Neuron (in vitro differentiated cells): ENCODE data around the gene F13A1.

Experiments
- H2AFZ ChIP-seq: one replicate; pipeline ENCODE4 v1.6.1; 2013; ENCODE audit warnings: low read depth, mild to moderate bottlenecking, inconsistent platforms, low read length, moderate library complexity
- H3K27me3 ChIP-seq: one replicate; pipeline ENCODE4 v1.6.1; 2013; ENCODE audit warnings: low read length; ENCODE audit not compliant: insufficient read depth
- H3K36me3 ChIP-seq: one replicate; pipeline ENCODE4 v1.6.1; 2013; ENCODE audit warnings: low read length; ENCODE audit not compliant: insufficient read depth
- H3K4me1 ChIP-seq: one replicate; pipeline ENCODE4 v1.6.1; 2013; ENCODE audit warnings: low read length; ENCODE audit not compliant: insufficient read depth
- H3K4me3 ChIP-seq: 2 replicates; pipeline ENCODE4 v1.5.1; 2013; ENCODE audit warnings: mild to moderate bottlenecking, low read length, moderate library complexity
- H3K9me3 ChIP-seq: one replicate; pipeline ENCODE4 v1.6.1; 2013; ENCODE audit warnings: low read length

Gene F13A1

GRCh38 chr6:6224933-6225486 is 95.5 kb downstream of the F13A1 start:
- Histone ChIP-seq H2AFZ (no peak overlapping the region), H3K36me3 (no peaks in the 10 kb centered on the region), H3K9me3 (no peaks in the 10 kb centered on the region), H3K4me3 (no peak overlapping the region), H3K27me3 (no peaks in the 10 kb centered on the region), H3K4me1 (no peaks in the 10 kb centered on the region)

DNA sequence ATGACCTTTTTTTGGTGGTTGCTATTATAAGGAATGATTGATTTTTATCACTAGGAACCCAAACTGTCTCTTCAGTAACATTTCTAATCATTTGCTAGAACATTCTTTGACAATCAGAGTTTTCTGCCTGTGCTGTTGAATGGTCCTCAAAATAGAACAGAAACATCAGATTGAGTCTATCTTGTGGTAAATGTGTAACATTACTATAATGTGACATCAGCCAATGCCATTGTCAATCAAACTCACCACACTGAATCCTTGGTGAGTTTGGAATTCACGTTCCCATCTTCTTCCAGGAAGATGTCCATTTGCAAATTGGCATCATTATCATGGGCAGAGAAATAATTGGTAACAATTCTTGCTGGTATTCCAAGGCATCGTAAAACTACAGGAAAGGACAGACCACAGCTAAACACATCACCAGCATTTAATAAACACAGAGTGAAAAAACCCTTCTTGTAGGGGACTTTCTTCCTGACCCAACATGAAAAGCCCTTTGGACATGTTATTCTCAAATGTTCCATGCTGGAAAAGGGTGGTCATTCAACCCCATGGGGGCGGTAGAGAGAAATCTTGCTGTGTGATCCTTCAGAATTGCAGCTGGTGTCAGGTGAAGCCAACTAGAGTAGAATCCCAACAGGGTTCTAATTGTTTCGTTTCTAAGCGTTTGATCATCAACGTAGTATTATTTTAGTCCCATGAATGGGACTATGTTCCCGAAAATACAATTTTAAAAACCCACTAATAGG is 98.5 kb downstream of the F13A1 start:
- no peak overlapping the region for H2AFZ ChIP-seq
- no peaks in the 10 kb centered on the region for H3K4me1 ChIP-seq
- no peak overlapping the region for H3K4me3 ChIP-seq
- H3K27me3 ChIP-seq, result no peaks in the 10 kb centered on the region
- H3K36me3 ChIP-seq, result no peaks in the 10 kb centered on the region
- no peaks in the 10 kb centered on the region for H3K9me3 ChIP-seq

DNA sequence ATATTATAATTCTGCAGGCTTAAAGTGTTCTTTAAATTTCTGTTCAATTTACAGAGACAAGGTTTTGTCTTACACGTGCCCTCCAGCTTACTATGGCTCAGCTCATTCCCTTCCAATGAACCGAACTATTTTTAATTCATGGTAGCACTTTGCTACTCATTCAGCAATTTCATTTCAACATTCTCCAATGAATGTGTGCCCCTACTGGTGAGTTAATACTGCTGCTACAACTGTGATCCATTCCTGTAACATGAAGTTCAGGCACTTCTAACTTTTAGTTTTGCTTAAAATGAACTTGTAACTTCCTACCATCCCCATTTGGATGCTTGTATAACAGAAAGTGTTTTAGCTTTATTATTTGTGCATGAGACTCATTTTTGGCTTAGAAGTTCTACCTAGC is 99.7 kb downstream of the F13A1 start:
- no peaks in the 10 kb centered on the region for H3K9me3 ChIP-seq
- no peak overlapping the region for H3K4me3 ChIP-seq
- H3K36me3 ChIP-seq, result no peaks in the 10 kb centered on the region
- no peaks in the 10 kb centered on the region for H3K4me1 ChIP-seq
- H2AFZ ChIP-seq, result no peak overlapping the region
- no peaks in the 10 kb centered on the region for H3K27me3 ChIP-seq

GRCh38 chr6:6219716-6220115 is 100.7 kb downstream of the F13A1 start:
- no peaks in the 10 kb centered on the region for H3K36me3 ChIP-seq
- H2AFZ ChIP-seq, result no peak overlapping the region
- no peaks in the 10 kb centered on the region for H3K9me3 ChIP-seq
- no peaks in the 10 kb centered on the region for H3K4me1 ChIP-seq
- H3K4me3 ChIP-seq, result no peak overlapping the region
- no peaks in the 10 kb centered on the region for H3K27me3 ChIP-seq

- Histone ChIP-seq H3K27me3 (no peaks in the 10 kb centered on the region), H3K4me3 (no peak overlapping the region), H3K4me1 (no peaks in the 10 kb centered on the region), H3K9me3 (no peaks in the 10 kb centered on the region), H3K36me3 (no peaks in the 10 kb centered on the region), H2AFZ (no peak overlapping the region)
These were observed 101.7 kb downstream of the F13A1 start for GRCh38 chr6:6218759-6219085.

GRCh38 chr6:6217855-6218758 is 102.4 kb downstream of the F13A1 start:
- H3K4me3 ChIP-seq, result no peak overlapping the region
- H2AFZ ChIP-seq, result no peak overlapping the region
- H3K9me3 ChIP-seq, result no peaks in the 10 kb centered on the region
- H3K27me3 ChIP-seq, result no peaks in the 10 kb centered on the region
- H3K36me3 ChIP-seq, result no peaks in the 10 kb centered on the region
- H3K4me1 ChIP-seq, result no peaks in the 10 kb centered on the region

DNA sequence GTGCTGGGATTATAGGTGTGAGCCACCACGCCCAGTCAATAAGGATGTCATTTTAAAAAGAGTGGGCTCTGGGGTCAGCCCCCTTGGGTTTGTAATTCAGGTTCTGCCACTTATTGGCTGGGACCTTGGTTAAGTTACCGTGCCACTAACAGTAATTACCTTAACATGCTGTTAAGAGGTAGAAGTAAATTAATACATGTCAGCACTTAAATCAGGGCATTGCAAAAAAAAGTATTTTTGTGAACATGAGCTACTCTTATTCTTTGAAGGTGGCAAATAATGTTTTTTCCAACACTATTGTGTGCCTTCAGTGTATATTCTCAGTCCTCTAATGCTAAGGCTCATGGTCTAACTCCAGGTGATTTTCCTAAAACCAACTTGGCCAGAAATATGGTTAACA is 109.5 kb downstream of the F13A1 start:
- no peak overlapping the region for H2AFZ ChIP-seq
- no peaks in the 10 kb centered on the region for H3K4me1 ChIP-seq
- no peaks in the 10 kb centered on the region for H3K9me3 ChIP-seq
- no peaks in the 10 kb centered on the region for H3K36me3 ChIP-seq
- no peak overlapping the region for H3K4me3 ChIP-seq
- no peaks in the 10 kb centered on the region for H3K27me3 ChIP-seq

DNA sequence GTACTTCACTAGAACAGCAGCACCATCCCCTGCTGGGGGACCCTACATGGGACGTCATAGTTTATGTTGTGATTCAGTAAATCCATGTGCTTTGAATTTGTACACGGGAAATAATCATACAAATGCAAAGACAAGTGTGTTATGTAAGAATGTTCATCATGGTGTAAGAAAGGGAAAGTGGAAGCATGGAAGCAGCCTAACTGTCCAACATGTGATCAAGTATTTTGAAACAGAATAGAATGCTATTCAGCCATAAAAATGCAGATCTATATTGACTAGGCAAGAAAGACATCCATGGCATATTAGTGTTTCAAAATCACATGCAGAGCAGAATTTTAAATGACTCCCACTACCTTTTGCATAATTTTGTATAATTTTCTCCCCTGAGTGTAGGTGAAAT is 117.6 kb downstream of the F13A1 start:
- Histone ChIP-seq H3K9me3 (no peaks in the 10 kb centered on the region), H3K4me3 (no peak overlapping the region), H2AFZ (no peak overlapping the region), H3K4me1 (peaks cover 6% of the 10 kb centered on the region), H3K27me3 (no peaks in the 10 kb centered on the region), H3K36me3 (no peaks in the 10 kb centered on the region)

DNA sequence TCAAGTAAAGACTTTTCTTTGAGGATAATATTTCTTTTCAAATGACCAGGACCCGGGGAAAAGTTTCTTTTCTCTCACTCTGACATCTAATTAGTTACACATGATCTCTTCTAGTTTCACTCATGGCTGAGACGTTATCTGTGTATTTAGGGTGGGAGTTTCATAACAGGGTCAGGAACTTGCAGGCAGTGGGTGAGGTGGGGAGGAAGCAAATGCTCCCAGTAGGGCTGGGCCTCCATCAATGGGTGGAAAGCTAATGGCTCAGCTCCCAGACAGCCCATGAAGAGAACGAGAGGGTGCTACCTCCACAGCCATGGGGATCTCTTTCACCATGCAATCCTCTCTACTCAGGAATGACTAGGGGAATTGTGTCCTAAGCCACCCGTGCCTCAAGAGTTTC is 119.3 kb downstream of the F13A1 start:
- no peak overlapping the region for H3K4me3 ChIP-seq
- H3K27me3 ChIP-seq, result no peaks in the 10 kb centered on the region
- H3K4me1 ChIP-seq, result peaks cover 6% of the 10 kb centered on the region
- H3K36me3 ChIP-seq, result no peaks in the 10 kb centered on the region
- H2AFZ ChIP-seq, result no peak overlapping the region
- no peaks in the 10 kb centered on the region for H3K9me3 ChIP-seq

DNA sequence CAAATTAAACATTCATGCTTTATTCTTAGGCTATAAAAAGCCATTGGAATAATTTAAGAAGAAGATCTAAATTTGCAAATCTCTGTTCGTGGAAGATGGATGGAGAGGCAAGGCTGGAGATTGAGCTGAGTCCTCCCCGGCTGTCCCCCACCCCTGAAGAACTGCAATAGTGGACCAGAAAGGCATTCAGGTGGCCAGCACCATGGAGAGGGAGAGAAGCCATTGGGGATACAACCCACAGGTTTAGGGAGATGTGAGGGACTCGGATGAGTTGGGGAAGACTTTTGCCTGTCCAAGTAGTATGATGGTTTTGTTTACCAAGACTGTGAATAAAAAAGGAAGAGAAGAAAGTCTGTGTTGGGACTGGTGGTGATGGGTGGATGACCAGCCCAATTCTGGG is 120.8 kb downstream of the F13A1 start:
- Histone ChIP-seq H2AFZ (no peak overlapping the region), H3K4me3 (no peak overlapping the region), H3K27me3 (no peaks in the 10 kb centered on the region), H3K4me1 (peaks cover 5% of the 10 kb centered on the region), H3K36me3 (no peaks in the 10 kb centered on the region), H3K9me3 (no peaks in the 10 kb centered on the region)

DNA sequence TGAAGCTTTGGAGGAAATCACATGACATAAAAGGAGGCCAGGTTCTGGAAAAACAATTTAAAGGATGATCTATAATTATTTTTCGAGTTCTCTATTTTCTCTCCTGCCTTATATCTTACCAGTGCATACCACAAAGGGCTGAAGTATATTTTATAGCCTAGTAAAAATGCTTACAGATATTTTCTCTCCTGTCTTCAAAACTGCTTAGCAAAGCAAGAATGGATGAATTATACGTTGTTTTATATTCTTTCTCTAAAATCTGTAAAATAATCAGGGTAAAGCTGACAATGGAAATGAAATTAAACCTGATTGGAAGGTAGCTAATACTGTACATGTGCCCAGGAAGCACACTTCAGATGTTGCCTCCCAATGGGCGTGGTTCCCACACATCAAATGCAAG is 123.7 kb downstream of the F13A1 start:
- H3K4me3 ChIP-seq, result no peak overlapping the region

GRCh38 chr6:6195080-6195479 is 125.4 kb downstream of the F13A1 start:
- Histone ChIP-seq H3K27me3 (no peaks in the 10 kb centered on the region), H3K4me1 (no peaks in the 10 kb centered on the region), H3K36me3 (no peaks in the 10 kb centered on the region), H2AFZ (no peak overlapping the region), H3K9me3 (no peaks in the 10 kb centered on the region), H3K4me3 (no peak overlapping the region)

More for the DNA sequence above, 123.7 kb downstream of the F13A1 start:
- H2AFZ ChIP-seq, result no peak overlapping the region
- H3K27me3 ChIP-seq, result no peaks in the 10 kb centered on the region
- H3K4me1 ChIP-seq, result no peaks in the 10 kb centered on the region
- no peaks in the 10 kb centered on the region for H3K36me3 ChIP-seq
- H3K9me3 ChIP-seq, result no peaks in the 10 kb centered on the region

DNA sequence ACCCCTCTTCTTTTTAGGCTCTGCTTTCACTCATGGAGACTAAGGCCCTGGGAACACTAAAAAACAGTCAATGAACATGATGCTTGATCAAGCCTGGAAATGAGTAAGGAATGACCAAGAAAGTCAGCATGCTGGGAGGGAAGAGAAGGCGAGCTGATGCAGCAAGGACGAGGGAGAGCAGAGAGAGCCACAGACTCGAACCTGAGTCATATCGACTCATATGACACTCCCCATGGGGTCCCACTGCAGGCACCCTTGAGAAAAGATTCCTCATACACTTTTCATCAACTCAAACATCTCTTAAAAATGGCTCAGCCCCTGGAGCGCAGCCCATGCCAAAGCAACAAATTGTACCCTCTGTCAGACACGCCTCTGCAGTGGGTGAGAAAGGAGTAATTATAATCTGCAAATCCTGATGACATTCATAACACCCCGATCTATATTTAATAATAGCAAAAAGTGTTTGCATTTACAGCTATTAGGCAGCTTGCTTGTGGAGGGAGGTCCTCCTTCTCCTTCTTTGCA is 127.2 kb downstream of the F13A1 start:
- H2AFZ ChIP-seq, result no peak overlapping the region
- no peaks in the 10 kb centered on the region for H3K4me1 ChIP-seq
- H3K36me3 ChIP-seq, result no peaks in the 10 kb centered on the region
- H3K27me3 ChIP-seq, result no peaks in the 10 kb centered on the region
- no peaks in the 10 kb centered on the region for H3K9me3 ChIP-seq
- no peak overlapping the region for H3K4me3 ChIP-seq
